ENCODE data around the gene FMO2. TPM values are rescaled to one million over a fixed set of nuclear protein-coding genes. Genes with fewer than 3 reads are reported as not detected.

The FMO2 gene, protein sequence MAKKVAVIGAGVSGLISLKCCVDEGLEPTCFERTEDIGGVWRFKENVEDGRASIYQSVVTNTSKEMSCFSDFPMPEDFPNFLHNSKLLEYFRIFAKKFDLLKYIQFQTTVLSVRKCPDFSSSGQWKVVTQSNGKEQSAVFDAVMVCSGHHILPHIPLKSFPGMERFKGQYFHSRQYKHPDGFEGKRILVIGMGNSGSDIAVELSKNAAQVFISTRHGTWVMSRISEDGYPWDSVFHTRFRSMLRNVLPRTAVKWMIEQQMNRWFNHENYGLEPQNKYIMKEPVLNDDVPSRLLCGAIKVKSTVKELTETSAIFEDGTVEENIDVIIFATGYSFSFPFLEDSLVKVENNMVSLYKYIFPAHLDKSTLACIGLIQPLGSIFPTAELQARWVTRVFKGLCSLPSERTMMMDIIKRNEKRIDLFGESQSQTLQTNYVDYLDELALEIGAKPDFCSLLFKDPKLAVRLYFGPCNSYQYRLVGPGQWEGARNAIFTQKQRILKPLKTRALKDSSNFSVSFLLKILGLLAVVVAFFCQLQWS
- total RNA-seq, result 59.2 TPM
- long read RNA-seq, partial matches to known transcripts, result 5 of 59 reads
- long read RNA-seq, other reads (novel, unspliced or antisense), result 50 of 59 reads

DNA sequence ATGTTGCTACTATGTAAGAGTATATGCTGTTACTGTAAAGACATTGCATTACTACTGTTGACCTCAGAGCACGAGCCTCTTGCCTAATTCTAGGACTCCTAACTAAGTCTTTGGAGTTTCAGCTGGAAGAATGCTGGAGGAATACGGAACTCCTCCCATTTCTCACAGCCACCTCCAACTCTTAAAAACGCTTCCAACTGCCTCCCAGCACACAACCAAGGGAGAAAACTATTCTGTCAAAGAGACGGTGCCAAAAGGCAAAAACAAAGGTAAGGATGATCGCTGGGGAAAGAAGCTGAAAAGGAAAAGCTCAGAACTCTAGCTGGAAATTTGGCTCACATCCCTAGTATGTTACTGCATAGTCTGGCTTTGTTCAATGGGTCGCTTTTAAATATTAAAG, at the start of gene FMO2:
TSS of gene FMO2 (plus strand) at position 210 of the 400 bp plus-strand sequence. CDS start 414 bp downstream, outside the sequence.
- DNase-seq (no peak), ATAC-seq (ENCODE audit: poor library complexity) (peak; percentile 75)
- intact Hi-C loops (cut with DNase I), result loop anchor here (5.0 to 10.0 kb wide), 2 partner anchors 43 to 100 kb away; no protein-coding TSS in a partner anchor

DNA sequence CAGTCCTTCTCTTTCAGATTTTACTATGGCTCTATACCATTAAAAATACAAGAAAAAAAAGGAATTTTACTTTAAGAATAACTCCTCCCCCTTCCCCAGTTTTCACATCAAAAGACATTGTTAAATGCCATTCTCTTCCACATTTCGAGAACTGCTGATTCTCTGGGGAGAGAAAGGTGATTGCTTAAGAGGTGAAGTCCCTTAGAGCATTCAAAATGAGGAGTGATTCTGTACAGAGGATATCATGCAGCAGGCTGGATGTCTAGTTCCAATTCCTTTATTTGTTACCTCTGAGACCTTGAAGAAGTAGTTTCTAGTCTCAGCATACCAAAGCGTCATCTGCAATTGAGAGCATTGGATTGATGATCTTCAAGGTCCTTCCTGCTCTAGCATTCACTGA, 47.5 kb upstream of the FMO2 start:
- DNase-seq, result no peak
- ATAC-seq (ENCODE audit: poor library complexity), result no peak
- intact Hi-C loops (cut with DNase I), result no loop called here

DNA sequence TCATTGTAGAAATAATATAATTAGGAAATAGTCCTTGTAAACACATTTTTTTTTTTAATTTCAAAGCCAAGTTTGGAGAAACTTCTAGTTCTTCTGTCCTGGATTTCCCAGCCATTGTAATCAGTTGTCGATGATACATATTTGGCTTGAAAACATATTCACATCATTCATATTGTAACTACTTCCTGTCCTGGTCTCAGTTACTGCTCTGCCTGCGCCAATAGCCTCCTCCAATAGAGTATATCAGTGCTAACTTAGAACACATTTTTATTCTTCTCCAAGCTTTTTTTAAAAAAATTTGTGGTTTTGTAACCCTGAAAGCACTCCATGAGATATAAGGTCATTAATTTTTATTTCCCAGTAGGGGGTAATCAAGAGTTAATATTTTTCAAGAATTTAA, 46.1 kb upstream of the FMO2 start:
- DNase-seq (no peak), ATAC-seq (ENCODE audit: poor library complexity) (peak; percentile 26)
- intact Hi-C loops (cut with DNase I), result no loop called here

DNA sequence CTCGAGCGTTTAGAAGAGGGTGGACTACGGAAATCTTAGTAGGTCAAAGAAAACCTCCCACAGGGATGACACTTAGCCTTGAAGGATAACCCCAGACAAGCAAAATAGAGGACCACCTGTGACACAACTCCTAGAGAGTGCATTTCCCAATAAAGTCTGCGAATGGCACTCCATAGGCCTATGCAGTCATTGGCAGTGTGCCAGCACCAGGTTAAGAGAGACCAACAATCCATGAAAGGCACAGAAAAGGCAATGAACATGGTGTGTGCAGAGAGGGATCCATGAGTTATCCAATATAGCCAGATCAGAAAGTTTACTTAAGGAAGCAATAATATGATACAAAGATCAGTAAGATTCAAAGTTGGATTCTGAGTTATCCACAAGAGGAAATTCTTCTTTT, 45.2 kb upstream of the FMO2 start:
- intact Hi-C loops (cut with DNase I), result loop anchor here (5.0 kb wide), 1 partner anchor 47 kb away; the partner anchor contains the start of gene FMO2
- DNase-seq (no peak), ATAC-seq (ENCODE audit: poor library complexity) (no peak)

- DNase-seq (peak; percentile 60), ATAC-seq (ENCODE audit: poor library complexity) (peak; percentile 31)
- intact Hi-C loops (cut with DNase I), result loop anchor here (5.0 kb wide), 1 partner anchor 47 kb away; the partner anchor contains the start of gene FMO2
Observed at GRCh38 chr1:171140401-171140800, 44.7 kb upstream of the FMO2 start.

DNA sequence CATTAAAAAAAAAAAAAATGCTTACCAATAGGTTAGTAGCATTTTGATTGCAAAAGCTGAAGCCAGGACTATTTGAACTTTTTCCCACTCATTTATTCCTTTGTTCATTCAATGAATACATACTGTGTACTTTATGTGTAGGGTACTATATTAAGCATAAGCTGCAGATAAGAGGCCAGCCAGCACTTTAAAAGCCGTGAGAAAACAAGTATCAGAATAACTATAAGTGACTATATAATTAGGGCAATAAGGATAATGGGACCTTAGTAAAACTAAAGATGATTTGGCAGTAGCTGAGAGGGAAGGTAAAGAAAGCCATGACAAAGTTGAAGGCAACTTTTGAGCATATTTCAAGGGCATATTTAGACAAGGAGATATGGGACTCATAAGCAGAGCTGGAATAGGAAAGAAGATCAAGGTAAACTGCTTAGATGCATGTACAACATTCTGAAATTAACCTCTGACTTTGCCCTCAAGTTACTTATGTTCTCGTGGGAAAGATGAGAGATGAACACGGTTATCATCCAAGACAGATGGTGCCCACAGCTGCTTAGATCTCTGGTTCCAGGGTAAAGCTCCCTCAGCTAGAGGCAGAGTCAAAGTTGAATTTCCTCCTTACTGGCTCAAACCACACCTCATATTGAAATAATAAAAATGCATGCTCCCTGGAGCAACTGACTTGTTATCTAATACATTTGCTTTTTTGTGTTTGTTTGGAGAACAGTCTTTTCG, 44.0 kb upstream of the FMO2 start:
- ATAC-seq (ENCODE audit: poor library complexity) (no peak), DNase-seq (no peak)
- intact Hi-C loops (cut with DNase I), result loop anchor here (5.0 kb wide), 1 partner anchor 46 kb away; the partner anchor contains the start of gene FMO2

DNA sequence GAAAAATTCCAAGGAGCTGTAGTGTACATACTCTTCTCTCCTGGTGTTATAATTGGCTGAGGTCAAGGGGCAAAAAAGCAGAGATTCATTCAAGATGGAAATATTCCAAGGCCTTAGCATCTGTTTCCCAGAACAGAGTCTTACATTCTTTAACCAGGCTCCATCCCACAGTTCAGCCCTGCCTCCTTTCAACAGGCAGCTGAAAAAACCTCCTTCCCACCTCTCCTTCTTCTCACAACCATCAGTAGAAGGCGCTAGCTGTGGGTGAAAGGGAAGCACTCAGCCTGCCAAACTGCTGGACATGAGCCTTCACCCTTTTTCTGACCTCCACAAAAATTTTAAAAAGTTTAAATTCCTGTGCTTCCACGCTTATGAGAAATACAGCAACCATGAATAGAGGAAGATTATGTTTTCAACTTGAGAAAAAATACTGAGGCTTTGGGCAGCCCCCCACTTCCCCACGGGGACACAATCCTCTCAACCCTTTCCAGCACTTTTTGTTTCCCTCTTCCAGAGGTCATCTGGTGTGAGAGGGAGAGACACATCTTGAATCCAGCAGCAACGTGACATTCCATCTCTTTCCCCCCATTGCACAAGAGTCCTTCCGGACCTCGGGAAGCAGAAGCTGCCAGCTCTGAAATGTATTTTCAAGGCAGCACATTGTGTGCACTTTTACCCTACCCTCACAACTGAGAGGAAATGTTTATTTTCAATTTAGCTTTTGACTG, 43.2 kb upstream of the FMO2 start:
- peak; percentile 75 for ATAC-seq (ENCODE audit: poor library complexity)
- intact Hi-C loops (cut with DNase I), result loop anchor here (5.0 kb wide), 1 partner anchor 45 kb away; the partner anchor contains the start of gene FMO2

GRCh38 chr1:171142416-171143385, 42.4 kb upstream of the FMO2 start:
- peak; percentile 48 for ATAC-seq (ENCODE audit: poor library complexity)
- intact Hi-C loops (cut with DNase I), result loop anchor here (5.0 kb wide), 1 partner anchor 45 kb away; the partner anchor contains the start of gene FMO2
- no peak for DNase-seq

More for the DNA sequence above, 43.2 kb upstream of the FMO2 start:
- peak; percentile 56 for DNase-seq

- DNase-seq, result no peak
- intact Hi-C loops (cut with DNase I), result no loop called here
- no peak for ATAC-seq (ENCODE audit: poor library complexity)
Observed at GRCh38 chr1:171150156-171150555, 34.9 kb upstream of the FMO2 start.

DNA sequence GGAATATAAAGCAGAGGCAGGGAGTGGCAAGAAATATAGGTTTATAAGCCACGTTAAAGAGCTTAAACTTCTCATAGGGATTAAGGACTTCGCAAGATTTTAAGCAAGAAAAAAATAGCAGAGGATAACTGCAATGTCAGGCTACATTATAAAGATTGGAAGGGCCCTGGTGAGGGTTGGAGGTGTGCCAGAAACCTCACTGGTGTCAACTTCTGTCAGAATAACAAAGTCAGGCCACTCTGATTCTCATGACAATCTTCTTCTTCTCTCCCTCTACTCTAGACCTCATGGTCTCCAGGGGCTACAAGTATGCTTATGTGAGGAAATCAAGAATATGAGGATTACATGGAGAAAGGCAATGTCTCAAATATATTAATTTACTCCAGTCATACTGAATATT, 32.6 kb upstream of the FMO2 start:
- ATAC-seq (ENCODE audit: poor library complexity) (peak; percentile 53), DNase-seq (no peak)
- intact Hi-C loops (cut with DNase I), result no loop called here

DNA sequence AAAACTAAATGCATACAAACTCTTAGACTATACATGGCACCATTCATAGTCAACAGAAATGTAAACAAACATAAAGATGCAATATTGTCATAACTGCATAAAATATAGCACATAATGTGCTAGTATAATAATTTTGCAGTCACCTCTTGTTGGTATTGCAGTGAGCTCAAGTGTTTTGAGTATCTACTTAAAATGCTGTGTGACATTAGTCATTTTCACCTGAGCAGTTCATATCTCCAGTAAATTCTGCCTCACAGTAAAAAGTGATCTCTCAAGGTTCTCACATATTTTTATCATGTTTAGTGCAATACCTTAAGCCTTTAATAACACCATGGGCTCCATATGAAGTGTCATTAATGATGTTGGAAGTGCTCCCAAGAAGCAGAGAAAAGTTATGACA, 29.6 kb upstream of the FMO2 start:
- intact Hi-C loops (cut with DNase I), result no loop called here
- no peak for ATAC-seq (ENCODE audit: poor library complexity)
- DNase-seq, result no peak

GRCh38 chr1:171158096-171158495, 27.0 kb upstream of the FMO2 start:
- peak; percentile 83 for ATAC-seq (ENCODE audit: poor library complexity)

DNA sequence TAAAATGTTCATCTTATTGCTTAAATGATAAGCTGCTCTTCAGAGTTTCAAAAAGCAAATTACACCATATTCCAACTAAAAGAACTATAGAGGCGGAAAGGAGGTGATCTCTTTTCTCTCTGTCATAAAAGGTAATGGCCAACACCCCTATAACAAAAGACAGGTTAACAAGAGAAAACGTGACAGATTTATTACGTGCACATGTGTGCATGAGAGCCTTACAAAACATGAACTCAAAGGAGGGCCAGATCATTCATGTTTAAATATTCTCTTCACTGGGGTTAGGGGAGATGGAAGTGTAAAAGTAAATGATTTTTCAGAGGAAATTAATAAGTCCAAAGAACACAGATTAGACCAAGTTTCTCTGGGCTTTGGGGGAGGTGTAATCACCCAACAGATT, 26.5 kb upstream of the FMO2 start:
- DNase-seq (no peak), ATAC-seq (ENCODE audit: poor library complexity) (no peak)
- intact Hi-C loops (cut with DNase I), result no loop called here

More at GRCh38 chr1:171158096-171158495, 27.0 kb upstream of the FMO2 start:
- no peak for DNase-seq
- intact Hi-C loops (cut with DNase I), result no loop called here

- intact Hi-C loops (cut with DNase I), result no loop called here
- DNase-seq (no peak), ATAC-seq (ENCODE audit: poor library complexity) (no peak)
Observed at GRCh38 chr1:171159148-171159547, 26.0 kb upstream of the FMO2 start.

GRCh38 chr1:171160211-171160610, 24.9 kb upstream of the FMO2 start:
- intact Hi-C loops (cut with DNase I), result no loop called here
- DNase-seq, result no peak
- peak; percentile 42 for ATAC-seq (ENCODE audit: poor library complexity)

DNA sequence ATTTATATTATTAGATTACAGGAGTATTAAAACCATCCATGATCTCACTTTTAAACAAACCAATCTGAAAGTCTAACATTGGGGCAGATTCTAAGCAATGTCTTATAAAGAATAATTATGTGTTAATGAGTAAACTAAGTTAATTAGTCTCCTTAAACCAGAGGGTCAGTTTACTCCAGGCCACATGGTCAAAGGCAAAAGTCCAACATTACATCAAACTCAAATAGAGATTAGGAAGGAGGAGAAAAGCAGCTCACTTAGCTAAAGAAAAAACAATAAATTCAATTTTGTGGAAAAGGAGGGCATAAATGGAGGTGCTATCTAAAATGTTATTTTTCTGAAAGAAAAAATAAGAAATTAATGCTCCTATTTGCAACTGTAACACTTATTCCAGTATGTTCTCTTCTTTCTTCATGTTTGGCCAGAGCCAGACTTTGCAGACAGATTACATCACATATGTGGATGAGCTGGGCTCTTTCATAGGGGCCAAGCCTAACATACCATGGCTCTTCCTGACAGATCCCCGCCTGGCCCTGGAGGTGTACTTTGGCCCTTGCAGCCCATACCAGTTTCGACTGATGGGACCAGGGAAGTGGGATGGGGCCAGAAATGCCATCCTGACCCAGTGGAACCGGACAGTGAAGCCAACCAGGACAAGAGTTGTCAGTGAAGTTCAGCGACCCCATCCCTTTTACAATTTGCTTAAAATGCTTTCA, 24.3 kb upstream of the FMO2 start:
- peak; percentile 74 for ATAC-seq (ENCODE audit: poor library complexity)
- no peak for DNase-seq
- intact Hi-C loops (cut with DNase I), result no loop called here

GRCh38 chr1:171161431-171161830, 23.7 kb upstream of the FMO2 start:
- DNase-seq (no peak), ATAC-seq (ENCODE audit: poor library complexity) (no peak)
- intact Hi-C loops (cut with DNase I), result no loop called here

Data from Right ventricle myocardium superior (tissue), 1 donor.